Dermis blood vessel endothelial cell (primary cell): ENCODE measurements around the gene GPBP1. TPM values are rescaled to one million over a fixed set of nuclear protein-coding genes. Genes with fewer than 3 reads are reported as not detected.
"Not testable (repeated sequence)": the region's sequence is repeated elsewhere in the genome, so short reads cannot be mapped to it uniquely, and the experiment has no call there.

ENCODE experiments used
- DNase-seq: peaks from one replicate; pipeline ENCODE4 v3.0.0; 2010
- total RNA-seq: library from RNA; depleted of rRNA; stranded (reverse); fragments of >200 nt; gene quantifications from 2 replicates; pipeline ENCODE4 v1.2.3, GENCODE V29; 2014

Gene GPBP1
- total RNA-seq, 1 donor from 2014 or later = 86.4 TPM

- DNase-seq = no peak
These were observed 37.2 kb downstream of the GPBP1 start for GRCh38 chr5:57211039-57211438.

- DNase-seq = no peak
These were observed 41.9 kb downstream of the GPBP1 start for GRCh38 chr5:57215629-57216195.

GRCh38 chr5:57216714-57217113 is 42.9 kb downstream of the GPBP1 start:
- DNase-seq = no peak

GRCh38 chr5:57219386-57219785 is 45.5 kb downstream of the GPBP1 start:
- DNase-seq = peak; percentile 45

GRCh38 chr5:57221049-57221568 is 47.2 kb downstream of the GPBP1 start:
- DNase-seq = peak; percentile 81

GRCh38 chr5:57225553-57225952 is 51.7 kb downstream of the GPBP1 start:
- DNase-seq = no peak

GRCh38 chr5:57229313-57229712 is 55.5 kb downstream of the GPBP1 start:
- no peak for DNase-seq

- DNase-seq = peak; percentile 61
These were observed 57.7 kb downstream of the GPBP1 start for GRCh38 chr5:57231607-57232006.

- no peak for DNase-seq
These were observed 58.6 kb downstream of the GPBP1 start for GRCh38 chr5:57232293-57233033.

- DNase-seq = no peak
These were observed 69.7 kb downstream of the GPBP1 start for GRCh38 chr5:57243286-57244137.

GRCh38 chr5:57244331-57244730 is 70.5 kb downstream of the GPBP1 start:
- DNase-seq = no peak

GRCh38 chr5:57246426-57246825 is 72.6 kb downstream of the GPBP1 start:
- DNase-seq = no peak

GRCh38 chr5:57247765-57248164 is 73.9 kb downstream of the GPBP1 start:
- DNase-seq = no peak

GRCh38 chr5:57249265-57249874 is 75.5 kb downstream of the GPBP1 start:
- no peak for DNase-seq

GRCh38 chr5:57258052-57258451 is 84.2 kb downstream of the GPBP1 start:
- DNase-seq = no peak

GRCh38 chr5:57258943-57259342 is 85.1 kb downstream of the GPBP1 start:
- no peak for DNase-seq

GRCh38 chr5:57259704-57260103 is 85.8 kb downstream of the GPBP1 start:
- no peak for DNase-seq

- DNase-seq = no peak
These were observed 88.7 kb downstream of the GPBP1 start for GRCh38 chr5:57262541-57262940.

GRCh38 chr5:57267805-57268204 is 93.9 kb downstream of the GPBP1 start:
- DNase-seq = no peak

GRCh38 chr5:57276353-57276752 is 102.5 kb downstream of the GPBP1 start:
- no peak for DNase-seq

- DNase-seq = peak; percentile 60
These were observed 103.2 kb downstream of the GPBP1 start for GRCh38 chr5:57277085-57277484.

GRCh38 chr5:57280853-57281252 is 107.0 kb downstream of the GPBP1 start:
- no peak for DNase-seq

GRCh38 chr5:57285084-57285483 is 111.2 kb downstream of the GPBP1 start:
- not testable (repeated sequence) for DNase-seq
